ENCODE results near the gene SAFB.

The SAFB gene

DNA sequence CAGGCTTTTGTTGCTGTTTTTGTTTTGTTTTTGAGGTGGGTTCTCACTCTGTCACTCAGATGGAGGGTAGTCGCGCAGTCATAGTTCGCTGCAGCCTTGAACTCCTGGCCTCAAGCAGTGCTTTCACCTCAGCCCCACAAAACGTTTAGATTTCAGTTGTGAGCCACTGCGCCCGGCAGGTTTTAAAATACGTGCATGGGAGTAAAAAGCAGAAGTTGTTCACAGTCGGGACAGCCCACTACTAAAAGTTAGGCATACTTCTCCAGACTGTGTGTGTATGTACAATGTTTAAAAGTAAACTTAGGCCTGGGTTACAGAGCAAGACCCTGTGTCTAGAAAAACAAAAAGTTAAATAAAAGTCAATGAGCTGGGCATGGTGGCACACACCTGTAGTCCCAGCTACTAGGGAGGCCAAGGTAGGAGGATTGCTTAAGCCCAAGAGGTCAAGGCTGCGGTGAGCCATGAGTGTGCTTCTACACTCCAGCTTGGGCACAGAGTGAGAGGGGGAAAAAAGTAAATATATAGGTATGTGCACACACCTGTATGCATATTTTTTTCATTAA, 6.1 kb downstream of the SAFB start:
- DNase-seq = no peak

DNA sequence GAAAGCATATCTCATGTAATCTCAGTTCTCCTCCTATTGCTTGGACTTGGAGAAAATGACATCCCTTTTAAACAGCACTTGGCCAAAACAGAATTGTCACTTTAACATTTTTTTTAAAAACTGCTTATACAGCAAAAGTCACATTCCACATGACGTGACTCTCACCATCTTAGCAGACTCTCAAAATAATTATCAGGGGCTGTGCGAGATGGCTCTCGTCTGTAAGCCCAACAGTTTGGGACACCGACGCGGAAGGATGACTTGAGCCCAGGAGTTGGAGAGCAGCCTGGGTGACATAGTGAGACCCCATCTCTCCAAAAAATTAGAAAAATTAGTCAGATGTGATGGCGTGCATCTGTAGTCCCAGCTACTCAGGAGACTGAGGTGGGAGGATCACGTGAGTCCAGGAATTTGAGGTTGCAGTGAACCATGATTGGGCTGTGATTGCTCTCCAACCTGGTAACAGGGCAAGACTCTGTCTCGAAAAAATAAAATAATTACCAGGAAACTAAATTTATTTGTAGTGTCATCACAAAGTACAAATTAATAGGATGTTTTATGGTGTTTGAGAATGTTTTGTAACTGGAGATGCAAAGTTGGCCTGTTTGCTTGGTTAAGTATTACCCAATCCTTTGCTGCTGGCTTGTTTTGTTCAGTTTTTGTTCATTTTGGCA, 8.8 kb downstream of the SAFB start:
- DNase-seq = no peak

DNA sequence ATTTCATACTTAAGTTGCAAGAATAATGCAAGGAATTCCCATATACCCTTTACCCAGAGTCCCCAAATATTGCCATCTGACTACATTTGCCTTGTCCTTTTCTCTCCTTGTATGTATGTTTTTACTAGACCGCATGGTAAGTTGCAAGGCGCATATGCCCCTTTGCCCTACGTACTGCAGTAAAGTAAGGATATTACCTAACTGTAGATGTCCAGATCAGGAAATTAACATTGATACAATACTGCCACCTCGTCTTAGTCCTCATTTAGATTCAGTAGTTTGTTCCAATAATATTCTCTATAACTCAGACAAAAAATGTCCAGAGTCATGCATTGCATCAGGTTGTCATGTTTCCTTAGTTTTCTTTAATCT, 9.3 kb downstream of the SAFB start:
- DNase-seq = no peak

DNA sequence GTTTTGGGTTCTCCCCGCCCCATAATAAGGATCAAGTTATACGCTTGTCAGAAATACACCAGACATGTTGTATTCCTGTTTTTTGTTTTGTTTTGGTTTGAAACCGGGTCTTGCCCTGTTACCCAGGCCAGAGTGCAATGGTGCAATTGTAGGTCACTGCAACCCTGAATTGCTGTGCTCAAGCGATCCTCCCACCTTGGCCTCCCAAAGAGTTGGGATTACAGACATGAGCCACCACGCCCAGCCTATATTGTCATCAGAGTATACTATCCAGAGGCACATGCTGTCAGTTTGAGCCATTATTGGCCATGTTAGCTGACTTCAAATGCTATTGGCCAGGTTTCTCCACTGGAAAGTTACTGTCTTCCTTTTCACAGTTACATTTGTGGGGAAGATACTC, 9.8 kb downstream of the SAFB start:
- no peak for DNase-seq

DNA sequence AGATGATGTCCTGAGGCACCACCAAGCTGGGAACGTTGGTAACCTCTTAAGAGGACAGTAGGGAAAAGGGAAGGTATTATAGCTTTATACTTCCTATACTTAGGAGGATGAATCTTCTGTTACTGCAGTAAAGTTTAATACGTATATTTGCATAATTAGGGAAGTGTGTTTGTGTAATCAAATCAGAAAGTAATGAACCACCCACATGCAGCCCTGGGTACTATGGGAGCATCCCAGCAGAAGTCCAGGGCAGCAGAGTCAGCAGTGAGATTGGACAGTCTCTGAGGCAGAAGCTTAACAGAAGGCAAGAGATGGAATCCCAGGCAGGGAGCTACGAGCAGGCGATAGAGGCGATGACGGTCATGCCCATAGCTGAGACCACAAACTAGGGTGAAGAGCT, 12.5 kb downstream of the SAFB start:
- no peak for DNase-seq

DNA sequence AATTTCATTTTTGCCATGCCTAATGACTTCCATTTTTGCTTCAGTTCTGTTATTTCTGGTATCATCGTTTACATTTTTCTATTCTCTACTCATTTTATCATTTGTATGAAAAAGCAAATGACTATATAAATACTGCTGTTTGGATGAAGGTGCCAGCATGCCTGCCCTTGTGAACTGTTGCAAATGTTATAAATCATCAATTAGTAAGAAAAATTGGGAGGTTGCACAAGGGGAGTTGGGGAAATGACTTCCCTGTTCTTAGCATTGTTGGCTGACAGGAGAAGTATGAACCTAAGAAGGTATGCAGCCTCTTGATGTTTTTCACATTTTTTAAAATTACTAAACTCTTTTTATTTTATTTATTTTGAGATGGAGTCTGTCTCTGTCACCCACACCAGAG, 15.1 kb downstream of the SAFB start:
- DNase-seq = no peak

DNA sequence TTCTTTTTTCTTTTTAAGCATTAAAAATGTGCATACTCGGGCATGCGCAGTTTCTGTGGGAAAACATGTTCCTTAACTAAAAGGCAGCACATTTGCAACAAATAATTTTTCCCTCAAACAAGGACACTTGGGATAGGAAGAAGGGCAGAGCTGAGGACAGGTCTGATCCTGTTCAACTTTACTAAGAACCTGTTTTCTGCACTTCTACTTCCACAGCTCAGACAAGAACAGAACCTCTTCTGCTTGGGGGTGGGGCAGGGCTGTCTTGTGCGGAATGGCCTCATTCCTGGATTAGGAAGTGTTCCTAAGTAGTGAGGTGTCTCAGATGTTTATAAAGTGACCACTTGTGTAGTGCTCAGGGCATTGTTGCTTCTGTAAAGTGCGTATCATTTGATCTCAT, 18.3 kb downstream of the SAFB start:
- no peak for DNase-seq

DNA sequence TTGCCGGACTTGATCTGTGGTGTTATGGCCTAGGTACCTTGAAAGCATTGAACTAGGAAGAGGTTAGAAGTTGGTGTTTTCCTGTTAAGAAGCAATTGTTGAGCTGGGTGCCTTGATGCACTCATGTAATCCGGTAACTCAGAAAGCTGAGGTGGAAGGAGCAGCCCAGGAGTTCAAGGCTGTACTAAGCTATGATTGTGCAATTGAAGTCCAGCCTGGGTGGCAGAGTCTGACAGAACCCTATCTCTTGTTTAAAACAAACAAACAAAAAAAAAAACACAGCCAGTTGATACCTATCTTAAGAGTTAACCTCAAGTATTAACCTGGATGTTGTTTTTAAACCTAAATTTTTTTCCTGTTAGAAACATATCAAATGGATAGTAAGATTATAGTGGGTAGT, 19.3 kb downstream of the SAFB start:
- DNase-seq = no peak

DNA sequence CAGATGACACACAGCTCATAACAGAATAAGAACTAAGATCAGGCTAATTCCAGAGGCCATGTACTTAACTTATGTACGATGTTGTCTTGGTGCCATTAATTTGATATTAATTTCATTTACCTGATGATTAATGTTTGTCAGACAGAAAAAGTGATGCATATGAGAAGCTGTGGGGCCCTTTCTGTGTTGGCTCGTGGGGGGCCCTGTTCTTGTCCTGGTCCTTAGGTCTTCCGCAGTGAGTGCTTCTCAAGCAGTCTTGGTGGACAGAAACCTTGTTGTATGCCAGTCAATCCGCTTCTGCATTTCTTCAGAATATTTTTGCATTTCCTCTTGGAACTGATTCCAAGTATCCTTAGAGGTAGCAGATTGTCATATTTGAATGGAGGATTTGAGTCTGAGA, 20.2 kb downstream of the SAFB start:
- no peak for DNase-seq

DNA sequence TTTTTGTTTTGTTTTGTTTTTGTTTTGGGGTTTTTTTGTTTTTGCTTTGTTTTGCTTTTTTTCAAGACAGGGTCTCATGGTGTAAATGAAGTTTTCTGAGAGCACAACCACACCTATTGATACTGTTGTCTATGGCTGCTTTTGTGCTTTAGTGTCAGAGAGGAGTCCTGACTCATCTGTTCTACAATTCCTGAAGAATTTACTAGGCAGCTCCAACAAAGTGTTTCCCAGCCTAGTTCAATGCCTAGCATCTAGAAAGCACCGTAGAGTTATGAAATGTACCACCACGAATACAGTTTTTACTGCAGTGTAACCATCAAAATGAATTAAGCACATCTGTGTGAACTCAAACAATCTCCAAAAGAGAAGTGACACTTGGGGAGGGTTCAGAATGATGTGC, 21.2 kb downstream of the SAFB start:
- DNase-seq = no peak

DNA sequence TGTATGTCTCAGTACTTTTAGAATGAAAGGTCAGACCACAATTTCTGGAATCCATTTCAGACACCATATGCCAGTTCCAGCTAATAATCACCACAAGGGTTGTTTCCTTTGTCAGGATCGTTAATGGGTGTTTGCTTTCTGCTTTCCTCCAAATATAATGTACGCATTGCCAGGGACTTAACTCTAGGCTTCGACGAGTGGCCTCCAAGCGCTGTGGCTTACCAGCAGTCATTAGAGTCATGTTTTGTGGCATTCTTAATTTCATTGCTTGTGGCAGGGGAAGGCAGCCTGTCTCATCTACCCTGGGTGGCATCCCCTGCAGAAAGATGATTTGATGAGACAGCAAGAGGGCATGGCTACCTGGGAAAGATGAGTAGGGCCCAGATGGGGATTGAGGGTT, 22.5 kb downstream of the SAFB start:
- DNase-seq = no peak

DNA sequence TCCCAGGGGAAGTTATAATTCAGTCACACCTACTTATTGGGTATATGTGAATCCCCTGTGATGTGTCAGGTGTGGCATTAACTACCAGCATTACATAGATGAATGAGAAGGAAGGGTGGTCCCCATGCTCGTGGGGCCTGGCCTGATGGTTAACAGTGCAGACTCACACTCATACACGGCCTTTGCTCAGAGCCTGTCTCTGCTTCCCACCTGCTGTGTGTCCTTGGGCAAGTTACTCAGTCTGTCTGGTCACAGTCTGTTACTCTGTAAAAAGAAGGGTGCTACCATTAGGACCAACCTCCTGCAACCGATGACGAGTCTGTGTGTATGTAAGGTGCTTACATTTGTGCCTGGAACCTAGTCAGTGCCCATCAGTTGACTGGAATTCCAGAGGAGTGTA, 23.8 kb downstream of the SAFB start:
- DNase-seq = no peak

DNA sequence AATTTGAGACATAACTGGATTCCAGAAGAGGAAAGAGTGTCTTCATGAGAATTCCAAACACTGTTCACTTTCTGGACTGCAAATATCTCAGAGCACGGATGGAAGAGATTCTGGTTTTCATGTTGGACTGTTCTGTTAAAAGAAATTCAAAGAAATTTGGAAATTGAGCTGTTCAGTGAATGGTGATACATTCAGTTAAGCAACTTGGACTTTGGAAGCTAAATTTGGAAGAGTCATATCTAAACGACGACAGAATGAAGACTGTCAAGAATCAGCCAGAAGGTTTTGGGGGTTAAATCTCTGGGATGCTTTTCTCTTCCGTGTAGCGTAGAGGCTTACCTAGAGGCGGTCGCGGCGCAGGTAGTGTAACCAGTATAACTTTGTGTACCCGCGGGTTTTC, 25.6 kb downstream of the SAFB start:
- no peak for DNase-seq

DNA sequence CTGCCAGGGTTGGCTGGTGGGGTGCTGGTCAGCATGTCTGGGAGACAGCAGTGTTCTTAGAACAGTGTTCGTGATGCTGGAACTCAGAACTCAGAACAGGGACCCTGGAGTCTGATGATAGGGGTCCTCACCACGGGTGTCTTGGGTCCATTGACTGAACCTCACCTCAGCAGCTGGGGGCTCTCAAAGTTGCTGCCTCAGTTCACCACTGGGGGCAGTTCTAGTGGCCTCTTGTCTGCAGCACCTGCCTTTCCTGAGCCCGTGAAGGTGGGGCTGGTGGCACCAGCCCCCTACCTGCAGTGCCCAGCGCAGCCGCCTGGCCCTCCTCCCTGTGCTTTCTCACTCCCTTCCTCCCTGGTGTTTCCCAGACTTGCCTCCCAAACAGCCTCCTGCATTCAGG, 28.5 kb downstream of the SAFB start:
- DNase-seq = no peak

DNA sequence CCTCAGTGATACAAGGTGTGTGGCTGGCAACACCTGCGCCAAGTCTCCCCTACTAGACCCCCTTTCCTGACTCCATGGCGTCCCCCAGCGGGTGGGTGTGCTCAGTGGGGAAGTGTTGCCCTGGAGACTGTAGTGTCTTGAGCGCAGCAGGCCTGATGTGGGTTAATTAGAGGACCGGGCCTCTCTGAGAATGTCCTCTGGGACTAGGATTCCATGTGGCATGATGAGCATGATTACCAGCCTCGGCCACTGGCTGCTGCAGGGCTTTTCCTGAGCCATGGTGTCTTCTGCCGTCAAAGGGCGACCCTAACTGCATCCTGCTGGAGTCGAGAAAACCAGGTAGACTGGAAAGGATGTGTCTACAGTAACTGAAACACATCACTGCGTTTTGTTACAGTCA, 29.4 kb downstream of the SAFB start:
- no peak for DNase-seq

DNA sequence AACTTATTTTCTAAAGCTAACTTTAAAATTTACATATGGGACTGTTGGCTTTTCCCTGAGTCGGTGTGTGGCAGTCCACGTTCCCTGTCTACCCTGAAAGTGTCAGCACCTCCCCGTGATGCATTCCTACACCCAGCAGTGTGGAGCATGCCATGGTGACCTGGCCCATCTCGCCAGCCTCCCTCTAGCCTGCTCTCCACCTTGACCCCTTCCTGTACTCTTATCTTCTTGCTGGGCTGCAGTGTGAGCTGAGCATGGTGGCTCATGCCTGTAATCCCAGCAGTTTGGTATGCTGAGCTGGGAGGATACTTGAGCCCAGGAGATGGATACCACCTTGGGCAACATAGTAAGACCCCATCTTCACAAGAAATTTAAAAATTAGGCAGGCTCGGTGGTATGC, 32.0 kb downstream of the SAFB start:
- DNase-seq = no peak

DNA sequence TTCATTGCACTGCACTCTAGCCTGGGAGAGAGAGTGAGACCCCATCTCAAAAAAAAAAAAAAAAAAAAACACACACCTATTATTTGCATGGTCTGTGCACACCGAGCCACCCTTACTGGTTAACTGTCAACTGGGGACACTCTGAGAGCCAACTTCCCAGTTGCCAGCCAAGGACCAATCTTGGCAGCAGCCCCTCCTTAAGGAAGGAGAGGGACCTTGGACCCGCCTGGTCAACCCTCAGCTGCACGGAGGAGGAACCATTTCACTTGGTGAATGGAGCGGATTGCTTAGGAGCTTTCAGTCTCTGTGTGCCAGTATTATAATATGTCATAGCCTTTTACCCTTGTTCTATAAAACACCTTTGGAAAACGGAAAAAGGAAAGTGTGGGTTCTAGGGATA, 32.5 kb downstream of the SAFB start:
- DNase-seq = no peak

DNA sequence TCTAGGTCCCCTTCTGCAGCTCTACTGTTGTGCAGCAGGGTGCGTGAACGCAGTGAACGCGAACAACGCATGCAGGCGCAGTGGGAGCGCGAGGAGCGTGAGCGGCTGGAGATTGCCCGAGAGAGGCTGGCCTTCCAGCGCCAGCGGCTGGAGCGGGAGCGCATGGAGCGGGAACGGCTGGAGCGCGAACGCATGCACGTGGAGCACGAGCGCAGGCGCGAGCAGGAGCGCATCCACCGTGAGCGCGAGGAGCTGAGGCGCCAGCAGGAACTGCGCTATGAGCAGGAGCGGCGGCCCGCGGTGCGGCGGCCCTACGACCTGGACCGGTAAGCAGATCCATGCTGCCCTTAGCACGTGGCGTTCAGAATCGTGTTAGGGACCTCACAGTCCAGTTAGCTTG, 38.6 kb downstream of the SAFB start:
- no peak for DNase-seq

DNA sequence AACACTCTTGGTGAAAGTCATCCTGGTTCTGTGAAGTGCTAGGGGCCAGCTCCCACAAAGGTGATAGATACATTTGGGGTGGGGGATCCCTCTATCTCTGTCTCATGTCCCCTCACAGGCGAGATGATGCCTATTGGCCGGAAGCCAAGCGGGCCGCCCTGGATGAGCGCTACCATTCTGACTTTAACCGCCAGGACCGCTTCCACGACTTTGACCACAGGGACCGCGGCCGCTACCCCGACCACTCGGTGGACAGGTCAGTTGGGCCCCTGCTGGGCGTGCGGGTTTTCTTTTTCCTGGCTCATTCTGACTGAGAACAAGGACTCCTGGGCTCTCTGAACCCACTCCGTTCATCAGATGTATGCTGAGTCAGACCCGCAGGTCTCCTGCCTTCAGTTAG, 41.0 kb downstream of the SAFB start:
- no peak for DNase-seq

DNA sequence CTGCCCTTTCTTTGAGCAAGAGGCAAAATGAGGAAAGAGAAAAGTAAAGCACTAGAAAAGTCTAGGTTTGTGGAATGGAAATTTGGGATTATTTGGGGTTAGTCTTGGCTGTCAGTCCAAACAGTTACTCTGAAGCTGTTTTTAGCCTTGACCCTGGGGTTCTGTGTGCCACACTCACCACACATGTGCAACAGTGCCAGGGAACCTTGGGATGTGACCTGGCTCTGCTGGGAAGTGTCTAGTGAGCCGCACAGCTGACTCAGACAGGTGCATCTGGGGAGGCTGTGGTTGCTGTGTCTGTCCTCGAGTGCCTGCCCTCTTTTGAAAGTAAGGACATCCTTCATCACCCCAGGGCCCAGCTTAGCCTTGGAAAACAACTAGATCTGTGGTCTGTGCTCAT, 41.6 kb downstream of the SAFB start:
- no peak for DNase-seq

DNA sequence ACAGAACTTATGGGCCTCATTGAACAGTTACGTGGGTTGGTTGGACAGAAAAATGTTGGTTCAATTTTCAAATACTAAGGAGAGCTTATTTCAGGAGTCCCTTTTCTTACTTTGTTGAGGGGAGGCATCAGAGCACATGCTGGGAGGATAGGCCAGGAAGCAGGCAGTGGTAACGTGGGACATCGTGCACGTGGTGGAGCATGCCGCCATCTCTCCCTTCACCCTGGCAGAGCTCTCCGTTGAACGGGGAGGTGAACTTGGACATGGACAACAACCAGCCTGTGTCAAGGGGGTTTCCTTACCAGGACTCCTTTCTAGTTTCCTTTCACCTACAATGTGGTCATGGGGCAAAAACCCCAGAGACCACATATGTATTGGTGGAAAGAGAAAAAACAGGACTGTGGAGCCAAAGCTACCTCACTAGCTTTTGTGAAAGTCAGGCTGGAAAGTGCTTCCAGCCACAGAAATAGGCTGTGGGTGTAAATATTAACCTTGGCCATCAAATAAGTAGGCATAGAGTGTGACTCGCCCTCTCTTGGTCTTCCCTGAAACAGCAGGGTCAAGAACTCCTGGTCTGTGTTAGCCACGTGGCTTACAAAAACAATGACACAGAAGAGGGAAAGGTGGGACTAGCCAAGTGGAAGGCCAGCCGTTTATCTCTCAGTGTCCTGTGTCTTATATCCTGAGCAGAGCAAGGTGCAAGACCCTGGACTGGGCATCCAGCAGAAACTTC, 43.1 kb downstream of the SAFB start:
- no peak for DNase-seq

DNA sequence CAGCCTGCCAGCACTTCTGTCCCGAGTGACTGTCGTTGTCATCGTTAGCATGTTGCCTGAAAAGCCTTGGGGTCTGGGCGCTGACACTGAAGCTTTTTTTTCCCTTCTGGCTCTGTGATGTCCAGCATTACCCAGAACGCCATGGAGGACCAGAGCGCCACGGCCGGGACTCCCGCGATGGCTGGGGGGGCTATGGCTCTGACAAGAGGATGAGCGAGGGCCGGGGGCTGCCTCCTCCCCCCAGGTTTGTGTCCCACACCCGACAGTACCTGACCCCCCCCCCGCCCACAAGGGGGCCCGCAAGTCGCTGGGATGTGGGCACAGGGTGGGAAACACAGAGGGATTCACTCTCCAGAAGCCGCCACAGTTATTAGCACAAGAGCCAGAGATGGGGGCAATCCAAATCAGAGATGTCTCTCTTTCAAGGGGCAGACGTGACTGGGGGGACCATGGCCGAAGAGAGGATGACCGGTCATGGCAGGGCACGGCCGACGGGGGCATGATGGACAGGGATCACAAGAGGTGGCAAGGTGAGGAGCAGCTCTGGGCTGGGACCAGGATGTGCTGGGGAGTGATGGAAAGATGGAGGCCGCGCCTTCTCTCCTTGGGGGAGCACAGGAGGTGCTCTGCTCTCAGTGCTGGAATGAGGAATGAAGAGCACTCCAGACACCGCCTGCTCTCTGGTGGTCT, 44.2 kb downstream of the SAFB start:
- no peak for DNase-seq

DNA sequence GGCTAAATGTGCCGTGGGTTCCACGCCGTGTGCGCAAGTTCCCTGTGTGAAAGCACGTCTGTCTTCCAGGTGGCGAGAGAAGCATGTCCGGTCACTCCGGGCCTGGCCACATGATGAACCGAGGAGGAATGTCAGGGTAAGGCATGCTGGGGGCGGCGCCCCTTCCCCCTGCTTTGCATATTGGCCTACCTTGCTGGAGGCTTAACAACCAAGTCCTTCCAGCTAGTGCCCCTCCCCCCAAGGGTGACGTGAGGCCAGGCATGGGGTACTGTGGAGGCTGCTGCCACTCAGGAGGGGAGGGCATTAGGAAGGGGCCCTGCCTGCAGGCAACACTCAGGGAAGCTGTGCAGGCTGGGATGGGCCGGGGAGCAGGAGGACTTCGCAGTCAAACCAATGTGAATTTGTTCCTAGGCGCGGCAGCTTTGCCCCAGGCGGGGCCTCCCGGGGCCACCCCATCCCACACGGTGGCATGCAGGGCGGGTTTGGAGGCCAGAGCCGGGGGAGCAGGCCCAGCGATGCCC, 44.9 kb downstream of the SAFB start:
- DNase-seq = no peak

DNA sequence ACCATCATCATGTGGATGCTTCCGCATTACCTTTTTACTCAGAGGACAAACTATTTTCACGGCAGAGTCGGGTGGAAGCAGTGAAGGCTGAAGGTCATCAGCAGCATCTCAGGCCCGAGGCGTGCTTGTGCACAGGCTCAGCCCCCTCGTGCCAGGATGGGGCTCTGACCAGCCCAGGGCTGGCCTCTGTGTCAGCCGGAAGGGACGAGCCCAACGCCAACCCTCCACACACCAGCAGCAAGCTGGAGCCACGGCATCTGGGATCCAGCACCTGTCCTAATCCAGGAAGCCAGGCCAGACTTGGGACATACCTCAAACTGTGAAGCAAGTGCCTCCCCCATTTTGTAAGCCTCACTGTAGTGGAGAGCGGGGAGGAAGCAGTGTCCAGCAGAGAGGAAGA, 46.3 kb downstream of the SAFB start:
- no peak for DNase-seq

All from GOT3 (cell line).